ENCODE results near the gene ARMH3. TPM values are rescaled to one million over a fixed set of nuclear protein-coding genes. Genes with fewer than 3 reads are reported as not detected.
A peak's percentile ranks its signal among the peaks of the same experiment; 100 is the strongest.

Gene ARMH3
- total and polyA plus RNA-seq, 5 donors from 2014 or later = 21.3 to 42.2 (median 25.0) TPM

GRCh38 chr10:101965075-101965765 lies 90.8 kb downstream of the ARMH3 start:
- H3K27ac Mint-ChIP-seq = peak overlapping the region in 2 of 3 donors; percentile 0 to 2
- H3K9me3 Mint-ChIP-seq = no peaks in the 10 kb centered on the region
- no peak overlapping the region for H3K27ac ChIP-seq (ENCODE audit: insufficient read depth, low read length, poor library complexity, severe bottlenecking)

GRCh38 chr10:101961591-101962498 lies 94.1 kb downstream of the ARMH3 start:
- Mint-ChIP-seq H3K9me3 (no peaks in the 10 kb centered on the region), H3K27ac (no peak overlapping the region), H3K4me3 (no peak overlapping the region), H3K36me3 (peaks cover 29% of the 10 kb centered on the region), H3K4me1 (peaks cover 3 to 17% (median 11%) of the 10 kb centered on the region in 4 donors), H3K27me3 (no peaks in the 10 kb centered on the region)
- no peak for ATAC-seq (ENCODE audit: low read depth in 2 of 2)
- DNase-seq = no peak
- Histone ChIP-seq H3K9me3 (ENCODE audit: control insufficient read depth in 2 of 2, low read length in 2 of 2) (no peaks in the 10 kb centered on the region), H3K27ac (ENCODE audit: insufficient read depth, low read length, poor library complexity, severe bottlenecking) (no peak overlapping the region), H3K4me3 (ENCODE audit: low read depth, low read length) (no peak overlapping the region), H3K4me1 (ENCODE audit: control insufficient read depth, insufficient read depth, low read length, poor library complexity, severe bottlenecking) (no peaks in the 10 kb centered on the region), H3K36me3 (ENCODE audit: control insufficient read depth, insufficient read depth, low read length) (peaks cover 26% of the 10 kb centered on the region), H3K27me3 (ENCODE audit: control insufficient read depth, insufficient read depth, low read length) (no peaks in the 10 kb centered on the region)

More at GRCh38 chr10:101965075-101965765, 90.8 kb downstream of the ARMH3 start:
- ATAC-seq (ENCODE audit: low read depth in 2 of 2) = no peak
- H3K4me1 Mint-ChIP-seq = peaks cover 18 to 37% (median 26%) of the 10 kb centered on the region in 4 donors
- peaks cover 35% of the 10 kb centered on the region for H3K36me3 Mint-ChIP-seq
- Histone ChIP-seq H3K27me3 (ENCODE audit: control insufficient read depth, insufficient read depth, low read length) (no peaks in the 10 kb centered on the region), H3K9me3 (ENCODE audit: control insufficient read depth in 2 of 2, low read length in 2 of 2) (no peaks in the 10 kb centered on the region), H3K4me1 (ENCODE audit: control insufficient read depth, insufficient read depth, low read length, poor library complexity, severe bottlenecking) (peaks cover 16% of the 10 kb centered on the region), H3K36me3 (ENCODE audit: control insufficient read depth, insufficient read depth, low read length) (peaks cover 29% of the 10 kb centered on the region), H3K4me3 (ENCODE audit: low read depth, low read length) (no peak overlapping the region)
- DNase-seq = no peak
- H3K27me3 Mint-ChIP-seq = no peaks in the 10 kb centered on the region
- no peak overlapping the region for H3K4me3 Mint-ChIP-seq

GRCh38 chr10:101960879-101961395 lies 95.0 kb downstream of the ARMH3 start:
- H3K27me3 Mint-ChIP-seq = no peaks in the 10 kb centered on the region
- no peaks in the 10 kb centered on the region for H3K4me1 ChIP-seq (ENCODE audit: control insufficient read depth, insufficient read depth, low read length, poor library complexity, severe bottlenecking)
- ATAC-seq (ENCODE audit: low read depth in 2 of 2) (no peak), DNase-seq (no peak)
- H3K4me3 ChIP-seq (ENCODE audit: low read depth, low read length) = no peak overlapping the region
- H3K36me3 ChIP-seq (ENCODE audit: control insufficient read depth, insufficient read depth, low read length) = peaks cover 33% of the 10 kb centered on the region
- no peak overlapping the region for H3K4me3 Mint-ChIP-seq
- H3K9me3 ChIP-seq (ENCODE audit: control insufficient read depth in 2 of 2, low read length in 2 of 2) = no peaks in the 10 kb centered on the region
- no peaks in the 10 kb centered on the region for H3K27me3 ChIP-seq (ENCODE audit: control insufficient read depth, insufficient read depth, low read length)
- H3K27ac ChIP-seq (ENCODE audit: insufficient read depth, low read length, poor library complexity, severe bottlenecking) = no peak overlapping the region
- H3K27ac Mint-ChIP-seq = no peak overlapping the region
- H3K9me3 Mint-ChIP-seq = no peaks in the 10 kb centered on the region
- peaks cover 30% of the 10 kb centered on the region for H3K36me3 Mint-ChIP-seq
- H3K4me1 Mint-ChIP-seq = peaks cover 0 to 18% (median 7%) of the 10 kb centered on the region in 4 donors

- peaks cover 0 to 2% (median 0%) of the 10 kb centered on the region in 7 donors for H3K9me3 Mint-ChIP-seq
- H3K4me3 Mint-ChIP-seq = no peak overlapping the region
- peak overlapping the region in 2 of 3 donors; percentile 26 to 28 for H3K27ac Mint-ChIP-seq
- H3K36me3 Mint-ChIP-seq = peaks cover 41% of the 10 kb centered on the region
- peaks cover 0 to 13% (median 6%) of the 10 kb centered on the region in 4 donors for H3K4me1 Mint-ChIP-seq
- Histone ChIP-seq H3K4me3 (ENCODE audit: low read depth, low read length) (no peak overlapping the region), H3K36me3 (ENCODE audit: control insufficient read depth, insufficient read depth, low read length) (peaks cover 38% of the 10 kb centered on the region), H3K4me1 (ENCODE audit: control insufficient read depth, insufficient read depth, low read length, poor library complexity, severe bottlenecking) (no peaks in the 10 kb centered on the region), H3K27me3 (ENCODE audit: control insufficient read depth, insufficient read depth, low read length) (no peaks in the 10 kb centered on the region), H3K27ac (ENCODE audit: insufficient read depth, low read length, poor library complexity, severe bottlenecking) (no peak overlapping the region), H3K9me3 (ENCODE audit: control insufficient read depth in 2 of 2, low read length in 2 of 2) (no peaks in the 10 kb centered on the region)
- H3K27me3 Mint-ChIP-seq = no peaks in the 10 kb centered on the region
- no peak for ATAC-seq (ENCODE audit: low read depth in 2 of 2)
- DNase-seq = no peak
Observed at GRCh38 chr10:101959346-101959916, 96.5 kb downstream of the ARMH3 start.

- Mint-ChIP-seq H3K9me3 (peaks cover 0 to 2% (median 0%) of the 10 kb centered on the region in 7 donors), H3K27ac (peak overlapping the region; percentile 1 to 79 (median 23)), H3K4me1 (peaks cover 0 to 13% (median 6%) of the 10 kb centered on the region in 4 donors), H3K27me3 (no peaks in the 10 kb centered on the region), H3K36me3 (peaks cover 46% of the 10 kb centered on the region), H3K4me3 (no peak overlapping the region)
- no peaks in the 10 kb centered on the region for H3K27me3 ChIP-seq (ENCODE audit: control insufficient read depth, insufficient read depth, low read length)
- H3K4me3 ChIP-seq (ENCODE audit: low read depth, low read length) = no peak overlapping the region
- peaks cover 41% of the 10 kb centered on the region for H3K36me3 ChIP-seq (ENCODE audit: control insufficient read depth, insufficient read depth, low read length)
- DNase-seq (no peak), ATAC-seq (ENCODE audit: low read depth in 2 of 2) (no peak)
- no peaks in the 10 kb centered on the region for H3K4me1 ChIP-seq (ENCODE audit: control insufficient read depth, insufficient read depth, low read length, poor library complexity, severe bottlenecking)
- H3K27ac ChIP-seq (ENCODE audit: insufficient read depth, low read length, poor library complexity, severe bottlenecking) = no peak overlapping the region
- no peaks in the 10 kb centered on the region for H3K9me3 ChIP-seq (ENCODE audit: control insufficient read depth in 2 of 2, low read length in 2 of 2)
Observed at GRCh38 chr10:101958691-101959090, 97.3 kb downstream of the ARMH3 start.

GRCh38 chr10:101956898-101957297 lies 99.1 kb downstream of the ARMH3 start:
- no peak for ATAC-seq (ENCODE audit: low read depth in 2 of 2)
- Mint-ChIP-seq H3K4me1 (peaks cover 0 to 13% (median 6%) of the 10 kb centered on the region in 4 donors), H3K36me3 (peaks cover 61% of the 10 kb centered on the region), H3K4me3 (no peak overlapping the region), H3K9me3 (peaks cover 0 to 5% (median 0%) of the 10 kb centered on the region in 7 donors), H3K27ac (peak overlapping the region in 1 of 3 donors; percentile 51), H3K27me3 (no peaks in the 10 kb centered on the region)
- Histone ChIP-seq H3K27me3 (ENCODE audit: control insufficient read depth, insufficient read depth, low read length) (no peaks in the 10 kb centered on the region), H3K36me3 (ENCODE audit: control insufficient read depth, insufficient read depth, low read length) (peaks cover 43% of the 10 kb centered on the region), H3K4me1 (ENCODE audit: control insufficient read depth, insufficient read depth, low read length, poor library complexity, severe bottlenecking) (no peaks in the 10 kb centered on the region), H3K4me3 (ENCODE audit: low read depth, low read length) (no peak overlapping the region), H3K27ac (ENCODE audit: insufficient read depth, low read length, poor library complexity, severe bottlenecking) (no peak overlapping the region), H3K9me3 (ENCODE audit: control insufficient read depth in 2 of 2, low read length in 2 of 2) (no peaks in the 10 kb centered on the region)
- DNase-seq = no peak

DNA sequence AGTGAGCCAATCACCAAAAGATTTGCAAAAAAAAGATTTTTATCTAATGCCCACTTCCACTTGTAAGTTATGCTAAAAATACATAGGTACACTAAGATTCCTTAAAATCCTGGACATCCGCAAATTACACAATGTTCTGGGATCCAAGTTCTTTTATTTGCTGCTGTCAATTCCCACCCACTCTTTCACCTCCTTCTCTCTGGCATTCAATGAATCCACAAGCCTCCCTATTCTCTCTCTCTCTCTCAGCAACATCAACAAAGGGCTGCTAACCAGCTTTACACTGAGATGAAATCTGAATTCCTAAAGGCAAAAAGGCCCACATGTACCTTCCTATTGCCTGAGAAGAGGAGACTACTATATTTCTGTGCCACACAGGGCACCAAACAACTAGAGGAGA lies 99.9 kb downstream of the ARMH3 start:
- peaks cover 0 to 7% (median 3%) of the 10 kb centered on the region in 4 donors for H3K4me1 Mint-ChIP-seq
- Histone ChIP-seq H3K4me3 (ENCODE audit: low read depth, low read length) (no peak overlapping the region), H3K27me3 (ENCODE audit: control insufficient read depth, insufficient read depth, low read length) (no peaks in the 10 kb centered on the region), H3K27ac (ENCODE audit: insufficient read depth, low read length, poor library complexity, severe bottlenecking) (no peak overlapping the region), H3K4me1 (ENCODE audit: control insufficient read depth, insufficient read depth, low read length, poor library complexity, severe bottlenecking) (no peaks in the 10 kb centered on the region), H3K36me3 (ENCODE audit: control insufficient read depth, insufficient read depth, low read length) (peaks cover 39% of the 10 kb centered on the region), H3K9me3 (ENCODE audit: control insufficient read depth in 2 of 2, low read length in 2 of 2) (no peaks in the 10 kb centered on the region)
- H3K9me3 Mint-ChIP-seq = peaks cover 0 to 5% (median 0%) of the 10 kb centered on the region in 7 donors
- H3K27ac Mint-ChIP-seq = peak overlapping the region in 1 of 3 donors; percentile 41
- no peak overlapping the region for H3K4me3 Mint-ChIP-seq
- ATAC-seq (ENCODE audit: low read depth in 2 of 2) (no peak), DNase-seq (no peak)
- H3K36me3 Mint-ChIP-seq = peaks cover 55% of the 10 kb centered on the region
- no peaks in the 10 kb centered on the region for H3K27me3 Mint-ChIP-seq
